ENCODE results near the gene CUL1. TPM values are rescaled to one million over a fixed set of nuclear protein-coding genes. Genes with fewer than 3 reads are reported as not detected.

CUL1 gene
- total and polyA plus RNA-seq, 3 experiments from 2014 or later = 58.3 to 93.4 (median 92.2) TPM

GRCh38 chr7:148819697-148820360 lies 121.1 kb downstream of the CUL1 start:
- CTCF ChIA-PET = no interaction called here
- Histone ChIP-seq H3K36me3 (ENCODE audit: insufficient read depth, low read length) (no peaks in the 10 kb centered on the region), H3K4me1 (ENCODE audit: insufficient read depth, low read length) (no peaks in the 10 kb centered on the region), H3K9me3 (ENCODE audit: low read length) (no peaks in the 10 kb centered on the region), H3K27ac (ENCODE audit: low read depth, low read length) (no peak overlapping the region), H3K27me3 (ENCODE audit: insufficient read depth, low read length, poor library complexity, severe bottlenecking) (no peaks in the 10 kb centered on the region), H3K4me3 (ENCODE audit: low read length) (no peak overlapping the region)
- Mint-ChIP-seq H3K36me3 (peaks cover 0 to 20% (median 7%) of the 10 kb centered on the region in 3 donors), H3K4me3 (no peak overlapping the region), H3K9me3 (no peaks in the 10 kb centered on the region), H3K27ac (no peak overlapping the region), H3K4me1 (peaks cover 0 to 3% (median 0%) of the 10 kb centered on the region in 3 donors), H3K27me3 (no peaks in the 10 kb centered on the region)
- POLR2A ChIA-PET = no interaction called here
- no peak for DNase-seq

GRCh38 chr7:148821422-148821821 lies 122.7 kb downstream of the CUL1 start:
- POLR2A ChIA-PET = no interaction called here
- no peak overlapping the region for H3K27ac Mint-ChIP-seq

GRCh38 chr7:148824864-148825263 lies 126.2 kb downstream of the CUL1 start:
- H3K4me1 Mint-ChIP-seq = peaks cover 0 to 3% (median 0%) of the 10 kb centered on the region in 3 donors
- no peak overlapping the region for H3K4me3 Mint-ChIP-seq
- Histone ChIP-seq H3K27me3 (ENCODE audit: insufficient read depth, low read length, poor library complexity, severe bottlenecking) (no peaks in the 10 kb centered on the region), H3K27ac (ENCODE audit: low read depth, low read length) (no peak overlapping the region), H3K4me3 (ENCODE audit: low read length) (no peak overlapping the region), H3K9me3 (ENCODE audit: low read length) (no peaks in the 10 kb centered on the region), H3K36me3 (ENCODE audit: insufficient read depth, low read length) (peaks cover 3% of the 10 kb centered on the region), H3K4me1 (ENCODE audit: insufficient read depth, low read length) (no peaks in the 10 kb centered on the region)
- H3K9me3 Mint-ChIP-seq = no peaks in the 10 kb centered on the region
- no peak for DNase-seq
- H3K27ac Mint-ChIP-seq = no peak overlapping the region
- CTCF ChIA-PET = no interaction called here
- no peaks in the 10 kb centered on the region for H3K27me3 Mint-ChIP-seq
- peaks cover 0 to 22% (median 13%) of the 10 kb centered on the region in 3 donors for H3K36me3 Mint-ChIP-seq
- POLR2A ChIA-PET = no interaction called here

More at GRCh38 chr7:148821422-148821821, 122.7 kb downstream of the CUL1 start:
- peaks cover 0 to 3% (median 0%) of the 10 kb centered on the region in 3 donors for H3K4me1 Mint-ChIP-seq
- CTCF ChIA-PET = no interaction called here
- DNase-seq = no peak
- H3K9me3 ChIP-seq (ENCODE audit: low read length) = no peaks in the 10 kb centered on the region
- H3K36me3 ChIP-seq (ENCODE audit: insufficient read depth, low read length) = peaks cover 3% of the 10 kb centered on the region
- H3K36me3 Mint-ChIP-seq = peaks cover 0 to 31% (median 17%) of the 10 kb centered on the region in 3 donors
- H3K27ac ChIP-seq (ENCODE audit: low read depth, low read length) = no peak overlapping the region
- H3K4me3 ChIP-seq (ENCODE audit: low read length) = no peak overlapping the region
- no peak overlapping the region for H3K4me3 Mint-ChIP-seq
- no peaks in the 10 kb centered on the region for H3K4me1 ChIP-seq (ENCODE audit: insufficient read depth, low read length)
- H3K9me3 Mint-ChIP-seq = no peaks in the 10 kb centered on the region
- no peaks in the 10 kb centered on the region for H3K27me3 ChIP-seq (ENCODE audit: insufficient read depth, low read length, poor library complexity, severe bottlenecking)
- H3K27me3 Mint-ChIP-seq = no peaks in the 10 kb centered on the region

GRCh38 chr7:148825338-148825737 lies 126.6 kb downstream of the CUL1 start:
- H3K27me3 ChIP-seq (ENCODE audit: insufficient read depth, low read length, poor library complexity, severe bottlenecking) = no peaks in the 10 kb centered on the region
- CTCF ChIA-PET = no interaction called here
- peaks cover 3% of the 10 kb centered on the region for H3K36me3 ChIP-seq (ENCODE audit: insufficient read depth, low read length)
- no peak overlapping the region for H3K4me3 ChIP-seq (ENCODE audit: low read length)
- no peak overlapping the region for H3K27ac Mint-ChIP-seq
- no peak overlapping the region for H3K4me3 Mint-ChIP-seq
- POLR2A ChIA-PET = no interaction called here
- H3K4me1 Mint-ChIP-seq = peaks cover 0 to 3% (median 0%) of the 10 kb centered on the region in 3 donors
- no peak overlapping the region for H3K27ac ChIP-seq (ENCODE audit: low read depth, low read length)
- H3K9me3 ChIP-seq (ENCODE audit: low read length) = no peaks in the 10 kb centered on the region
- no peak for DNase-seq
- peaks cover 0 to 19% (median 14%) of the 10 kb centered on the region in 3 donors for H3K36me3 Mint-ChIP-seq
- H3K27me3 Mint-ChIP-seq = no peaks in the 10 kb centered on the region
- H3K9me3 Mint-ChIP-seq = no peaks in the 10 kb centered on the region
- no peaks in the 10 kb centered on the region for H3K4me1 ChIP-seq (ENCODE audit: insufficient read depth, low read length)

- Mint-ChIP-seq H3K27me3 (peaks cover 0 to 1% of the 10 kb centered on the region in 2 donors), H3K27ac (no peak overlapping the region), H3K4me3 (no peak overlapping the region), H3K36me3 (peaks cover 0 to 20% (median 13%) of the 10 kb centered on the region in 3 donors), H3K9me3 (no peaks in the 10 kb centered on the region), H3K4me1 (peaks cover under 1 to 2% (median 2%) of the 10 kb centered on the region in 3 donors)
- no peaks in the 10 kb centered on the region for H3K4me1 ChIP-seq (ENCODE audit: insufficient read depth, low read length)
- H3K36me3 ChIP-seq (ENCODE audit: insufficient read depth, low read length) = peaks cover 3% of the 10 kb centered on the region
- no peak overlapping the region for H3K27ac ChIP-seq (ENCODE audit: low read depth, low read length)
- no peak overlapping the region for H3K4me3 ChIP-seq (ENCODE audit: low read length)
- POLR2A ChIA-PET = no interaction called here
- H3K9me3 ChIP-seq (ENCODE audit: low read length) = no peaks in the 10 kb centered on the region
- CTCF ChIA-PET = no interaction called here
- DNase-seq = no peak
- H3K27me3 ChIP-seq (ENCODE audit: insufficient read depth, low read length, poor library complexity, severe bottlenecking) = no peaks in the 10 kb centered on the region
Observed at GRCh38 chr7:148828965-148829364, 130.3 kb downstream of the CUL1 start.

- Mint-ChIP-seq H3K4me3 (no peak overlapping the region), H3K27ac (no peak overlapping the region), H3K36me3 (peaks cover 0 to 12% (median 6%) of the 10 kb centered on the region in 3 donors), H3K9me3 (no peaks in the 10 kb centered on the region), H3K4me1 (peaks cover 3 to 9% (median 3%) of the 10 kb centered on the region in 3 donors), H3K27me3 (peaks cover 0 to 1% of the 10 kb centered on the region in 2 donors)
- Histone ChIP-seq H3K4me1 (ENCODE audit: insufficient read depth, low read length) (no peaks in the 10 kb centered on the region), H3K36me3 (ENCODE audit: insufficient read depth, low read length) (no peaks in the 10 kb centered on the region), H3K27me3 (ENCODE audit: insufficient read depth, low read length, poor library complexity, severe bottlenecking) (no peaks in the 10 kb centered on the region), H3K9me3 (ENCODE audit: low read length) (no peaks in the 10 kb centered on the region), H3K4me3 (ENCODE audit: low read length) (no peak overlapping the region), H3K27ac (ENCODE audit: low read depth, low read length) (no peak overlapping the region)
- DNase-seq = no peak
- CTCF ChIA-PET = no interaction called here
- POLR2A ChIA-PET = no interaction called here
Observed at GRCh38 chr7:148830897-148831692, 132.4 kb downstream of the CUL1 start.

GRCh38 chr7:148831782-148832181 lies 133.1 kb downstream of the CUL1 start:
- Histone ChIP-seq H3K27me3 (ENCODE audit: insufficient read depth, low read length, poor library complexity, severe bottlenecking) (no peaks in the 10 kb centered on the region), H3K36me3 (ENCODE audit: insufficient read depth, low read length) (no peaks in the 10 kb centered on the region), H3K4me3 (ENCODE audit: low read length) (no peak overlapping the region), H3K9me3 (ENCODE audit: low read length) (no peaks in the 10 kb centered on the region), H3K4me1 (ENCODE audit: insufficient read depth, low read length) (no peaks in the 10 kb centered on the region), H3K27ac (ENCODE audit: low read depth, low read length) (no peak overlapping the region)
- Mint-ChIP-seq H3K36me3 (peaks cover 0 to 7% (median 3%) of the 10 kb centered on the region in 3 donors), H3K27me3 (peaks cover 0 to 1% of the 10 kb centered on the region in 2 donors), H3K4me3 (no peak overlapping the region), H3K9me3 (no peaks in the 10 kb centered on the region), H3K4me1 (peaks cover 3 to 13% (median 6%) of the 10 kb centered on the region in 3 donors), H3K27ac (peak overlapping the region in 1 of 8 donors; percentile 50)
- CTCF ChIA-PET = no interaction called here
- POLR2A ChIA-PET = no interaction called here
- no peak for DNase-seq

- Histone ChIP-seq H3K4me1 (ENCODE audit: insufficient read depth, low read length) (peaks cover 10% of the 10 kb centered on the region), H3K4me3 (ENCODE audit: low read length) (no peak overlapping the region), H3K27me3 (ENCODE audit: insufficient read depth, low read length, poor library complexity, severe bottlenecking) (no peaks in the 10 kb centered on the region), H3K27ac (ENCODE audit: low read depth, low read length) (no peak overlapping the region), H3K9me3 (ENCODE audit: low read length) (no peaks in the 10 kb centered on the region), H3K36me3 (ENCODE audit: insufficient read depth, low read length) (no peaks in the 10 kb centered on the region)
- H3K27me3 Mint-ChIP-seq = peaks cover 0 to 1% of the 10 kb centered on the region in 2 donors
- no peak for DNase-seq
- peaks cover 0 to 4% (median 0%) of the 10 kb centered on the region in 5 donors for H3K9me3 Mint-ChIP-seq
- peaks cover 19 to 40% (median 32%) of the 10 kb centered on the region in 3 donors for H3K4me1 Mint-ChIP-seq
- POLR2A ChIA-PET = no interaction called here
- CTCF ChIA-PET = no interaction called here
- H3K4me3 Mint-ChIP-seq = no peak overlapping the region
- H3K27ac Mint-ChIP-seq = no peak overlapping the region
- peaks cover 0 to 5% (median 1%) of the 10 kb centered on the region in 3 donors for H3K36me3 Mint-ChIP-seq
Observed at GRCh38 chr7:148834605-148835004, 135.9 kb downstream of the CUL1 start.
